HepG2 (cell line): ENCODE measurements around the gene WSB1. TPM values are rescaled to one million over a fixed set of nuclear protein-coding genes. Genes with fewer than 3 reads are reported as not detected.
A peak's percentile ranks its signal among the peaks of the same experiment; 100 is the strongest.

Source experiments
- ATAC-seq: fragments of 200-7000 bp; cut with Tn5 transposase; 3 replicates; pipeline ENCODE4 v1.9.1; 2020; ENCODE audit warnings: mild to moderate bottlenecking, moderate library complexity
- BruUV-seq: library from RNA; stranded (reverse); fragments of 400-500 nt; replicated peaks from 2 replicates; lab custom pipeline; 2021; lab: Mats Ljungman, UMichigan
- CTCF ChIA-PET: fragments of 300-600 bp; formaldehyde crosslinking; extraction: SDS; loops from one replicate; lab custom pipeline; 2021; ENCODE audit warnings: low total read pairs, inconsistent platforms, low intra/inter-chr PET ratio; lab: Yijun Ruan, JAX
- POLR2A ChIA-PET: fragments of 350-600 bp; sonication (Branson Sonifier 250); formaldehyde crosslinking; loops from one replicate; lab custom pipeline; 2020; ENCODE audit warnings: antibody characterized with exemption, inconsistent platforms; lab: Yijun Ruan, JAX
- DNase-seq: peaks from one replicate; pipeline ENCODE4 v3.0.0-alpha.2; 2015; ENCODE audit warnings: low spot score
- FAIRE-seq: peaks from 3 replicates; lab custom pipeline; 2011; peaks lifted over from hg19 to GRCh38; lab: Jason Lieb, UNC
- H2AFZ ChIP-seq: one replicate; pipeline ENCODE4 v1.6.1; 2011; ENCODE audit warnings: low read length, inconsistent platforms
- H3K27ac ChIP-seq: fragments of 300-600 bp; 3 replicates; pipeline ENCODE4 v1.8.0; 2011; ENCODE audit warnings: mixed run types, mild to moderate bottlenecking, mixed read lengths, low read length, inconsistent platforms; ENCODE audit not compliant: insufficient read depth; ENCODE audit errors: extremely low read length
- H3K27me3 ChIP-seq, 2 experiments: fragments of 200-600 bp in 1 of 2; 2 replicates in 1 of 2; 3 replicates in 1 of 2; pipeline versions ENCODE4 v1.6.0 to v1.8.0; 2011; ENCODE audit warnings: low read length in 2 of 2, mild to moderate bottlenecking in 2 of 2, moderate library complexity in 2 of 2, inconsistent platforms in 1 of 2; ENCODE audit not compliant: insufficient read depth in 2 of 2, control insufficient read depth in 1 of 2
- H3K36me3 ChIP-seq, 2 experiments: fragments of 200-600 bp in 1 of 2; replicated peaks in 1 of 2; 2 replicates in 1 of 2; 3 replicates in 1 of 2; pipeline versions ENCODE4 v1.5.1 to v1.8.0; 2011; ENCODE audit warnings: low read length in 2 of 2, inconsistent platforms in 1 of 2; ENCODE audit not compliant: insufficient read depth in 2 of 2, control insufficient read depth in 1 of 2
- H3K4me1 ChIP-seq: 2 replicates; pipeline ENCODE4 v1.5.1; 2012; ENCODE audit warnings: low read length, inconsistent platforms; ENCODE audit not compliant: insufficient read depth
- H3K4me2 ChIP-seq: 2 replicates; pipeline ENCODE4 v1.6.0; 2011; ENCODE audit warnings: low read depth, low read length, inconsistent platforms
- H3K4me3 ChIP-seq, 3 experiments: fragments of 200-600 bp in 1 of 3; sonication (generic), shearing (Covaris generic) in 1 of 3; replicated peaks in 1 of 3; 2 replicates each; pipeline ENCODE4 v1.5.1; 2011 to 2016; ENCODE audit warnings: low read length in 3 of 3, inconsistent platforms in 2 of 3, low read depth in 2 of 3, mild to moderate bottlenecking in 2 of 3, control low read depth in 1 of 3, mixed read lengths in 1 of 3; ENCODE audit not compliant: insufficient read depth in 1 of 3
- H3K79me2 ChIP-seq: one replicate; pipeline ENCODE4 v1.6.1; 2011; ENCODE audit warnings: low read length, inconsistent platforms; ENCODE audit not compliant: insufficient read depth
- H3K9ac ChIP-seq: 2 replicates; pipeline ENCODE4 v1.6.0; 2011; ENCODE audit warnings: mild to moderate bottlenecking, low read depth, low read length, inconsistent platforms; ENCODE audit not compliant: insufficient read depth
- H3K9me3 ChIP-seq: 2 replicates; pipeline ENCODE4 v1.5.1; 2012; ENCODE audit warnings: mild to moderate bottlenecking, low read length
- H4K20me1 ChIP-seq: 2 replicates; pipeline ENCODE4 v1.6.0; 2011; ENCODE audit warnings: inconsistent platforms, mild to moderate bottlenecking, low read length, moderate library complexity; ENCODE audit not compliant: insufficient read depth
- BRD4 ChIP-seq: sonication (generic); formaldehyde crosslinking; IDR thresholded peaks from 2 replicates; pipeline ENCODE4 v1.4.0; 2020; ENCODE audit warnings: missing genetic modification reagents
- CHD4 ChIP-seq: fragments of 200-600 bp; sonication (generic); IDR thresholded peaks from 2 replicates; pipeline ENCODE4 v1.7.0; 2017; ENCODE audit warnings: mild to moderate bottlenecking, low read length, borderline replicate concordance
- MLXIP ChIP-seq: sonication (generic); formaldehyde crosslinking; IDR thresholded peaks from 2 replicates; pipeline ENCODE4 v1.9.0; 2021; ENCODE audit warnings: missing genetic modification reagents, borderline replicate concordance
- NFE2L2 ChIP-seq: fragments of 150-350 bp; IDR thresholded peaks from 2 replicates; pipeline ENCODE4 v1.6.1; 2014; ENCODE audit warnings: low read length
- NFKB2 ChIP-seq: sonication (generic); formaldehyde crosslinking; IDR thresholded peaks from 2 replicates; pipeline ENCODE4 v1.4.0; 2020; ENCODE audit warnings: missing genetic modification reagents, borderline replicate concordance
- PRMT3 ChIP-seq: sonication (generic); formaldehyde crosslinking; IDR thresholded peaks from 2 replicates; pipeline ENCODE4 v1.8.1; 2022; ENCODE audit warnings: low read depth, mild to moderate bottlenecking, moderate library complexity, missing genetic modification reagents, borderline replicate concordance
- SP2 ChIP-seq: sonication (generic); formaldehyde crosslinking; IDR thresholded peaks from 2 replicates; pipeline ENCODE4 v1.5.1; 2020; ENCODE audit warnings: mild to moderate bottlenecking, missing genetic modification reagents
- TFDP2 ChIP-seq: sonication (generic); formaldehyde crosslinking; IDR thresholded peaks from 2 replicates; pipeline ENCODE4 v1.4.0; 2020; ENCODE audit warnings: missing genetic modification reagents
- ZBTB20 ChIP-seq: sonication (generic); formaldehyde crosslinking; IDR thresholded peaks from 2 replicates; pipeline ENCODE4 v1.8.1; 2023; ENCODE audit warnings: missing genetic modification reagents, low read depth, mild to moderate bottlenecking, borderline replicate concordance
- ZNF124 ChIP-seq: sonication (generic); formaldehyde crosslinking; IDR thresholded peaks from 2 replicates; pipeline ENCODE4 v1.4.0; 2020; ENCODE audit warnings: missing genetic modification reagents
- ZNF143 ChIP-seq: sonication (generic); formaldehyde crosslinking; IDR thresholded peaks from 2 replicates; pipeline ENCODE4 v1.4.0; 2020; ENCODE audit warnings: missing genetic modification reagents
- ZNF34 ChIP-seq: sonication (generic); formaldehyde crosslinking; IDR thresholded peaks from 2 replicates; pipeline ENCODE4 v1.4.0; 2020; ENCODE audit warnings: mild to moderate bottlenecking, missing genetic modification reagents, borderline replicate concordance
- ZNF496 ChIP-seq: sonication (generic); formaldehyde crosslinking; IDR thresholded peaks from 2 replicates; pipeline ENCODE4 v1.8.1; 2023; ENCODE audit warnings: mild to moderate bottlenecking, moderate library complexity, missing genetic modification reagents; ENCODE audit not compliant: insufficient replicate concordance
- ZNF547 ChIP-seq: sonication (generic); formaldehyde crosslinking; IDR thresholded peaks from 2 replicates; pipeline ENCODE4 v1.5.1; 2020; ENCODE audit warnings: mild to moderate bottlenecking, missing genetic modification reagents
- ZNF562 ChIP-seq: sonication (generic); formaldehyde crosslinking; IDR thresholded peaks from 2 replicates; pipeline ENCODE4 v1.8.0; 2022; ENCODE audit warnings: missing genetic modification reagents, borderline replicate concordance
- ZNF737 ChIP-seq: sonication (generic); formaldehyde crosslinking; IDR thresholded peaks from 2 replicates; pipeline ENCODE4 v1.5.0; 2020; ENCODE audit warnings: missing genetic modification reagents, mild to moderate bottlenecking, borderline replicate concordance
- ZNF761 ChIP-seq: sonication (generic); formaldehyde crosslinking; conservative IDR thresholded peaks from 2 replicates; pipeline ENCODE4 v1.4.0; 2020; ENCODE audit warnings: mild to moderate bottlenecking, missing genetic modification reagents
- ZNF775 ChIP-seq: sonication (generic); formaldehyde crosslinking; IDR thresholded peaks from 2 replicates; pipeline ENCODE4 v1.4.0; 2020; ENCODE audit warnings: missing genetic modification reagents, mild to moderate bottlenecking, moderate library complexity, borderline replicate concordance
- ZNF83 ChIP-seq: sonication (generic); formaldehyde crosslinking; IDR thresholded peaks from 2 replicates; pipeline ENCODE4 v1.4.0; 2020; ENCODE audit warnings: missing genetic modification reagents, mild to moderate bottlenecking, borderline replicate concordance
- WGBS: methylation state at CpG from one replicate; pipeline ENCODE4 v1.1.6; 2017; ENCODE audit warnings: low lambda C conversion rate; 5-methylcytosine and 5-hydroxymethylcytosine counted together
- in situ Hi-C: cut with HindIII; loops from 2 replicates; pipeline ENCODE4 v1.10.0; 2017; ENCODE audit warnings: low pct_unique_long_range_greater_than_20kb; ENCODE audit not compliant: extremely low pct_ligation_motif_present
- intact Hi-C: fragments of 100-400 bp; cut with micrococcal nuclease; formaldehyde crosslinking; loops from one replicate; pipeline ENCODE4 v1.10.0; 2022; ENCODE audit not compliant: unreplicated experiment
- polyA plus RNA-seq, 8 experiments: library from polyadenylated mRNA; depleted of rRNA in 3 of 8; stranded (reverse) in 7 of 8; unstranded in 1 of 8; fragments of >200 nt; fragmentation: Illumina TruSeq in 4 of 8; extraction: Trizol in 4 of 8; gene quantifications; 2 replicates each; pipeline versions ENCODE4 v1.2.1 to v1.2.3, GENCODE V29; 2011 to 2016; ENCODE audit warnings: low read depth in 4 of 8, missing spikeins in 1 of 8, mixed read lengths in 1 of 8; ENCODE audit not compliant: insufficient read depth in 1 of 8
- total RNA-seq, 5 experiments: library from RNA; depleted of rRNA; stranded (reverse); fragments of >200 nt; fragmentation: Illumina TruSeq; extraction: Trizol; gene quantifications; 2 replicates each; pipeline ENCODE4 v1.2.3, GENCODE V29; 2016; ENCODE audit warnings: low read depth in 1 of 5
- TF ChIP-seq, protein P1 (sequence below): sonication (generic); formaldehyde crosslinking; IDR thresholded peaks from 2 replicates; pipeline ENCODE4 v1.8.0; 2022; ENCODE audit warnings: missing genetic modification reagents, low read depth, mild to moderate bottlenecking, borderline replicate concordance

Gene WSB1
- total and polyA plus RNA-seq, 2 of the 13 experiments (the other 11 are each of a cell fraction or from before 2014, with no cell fraction given): 81.3 to 294 TPM

DNA sequence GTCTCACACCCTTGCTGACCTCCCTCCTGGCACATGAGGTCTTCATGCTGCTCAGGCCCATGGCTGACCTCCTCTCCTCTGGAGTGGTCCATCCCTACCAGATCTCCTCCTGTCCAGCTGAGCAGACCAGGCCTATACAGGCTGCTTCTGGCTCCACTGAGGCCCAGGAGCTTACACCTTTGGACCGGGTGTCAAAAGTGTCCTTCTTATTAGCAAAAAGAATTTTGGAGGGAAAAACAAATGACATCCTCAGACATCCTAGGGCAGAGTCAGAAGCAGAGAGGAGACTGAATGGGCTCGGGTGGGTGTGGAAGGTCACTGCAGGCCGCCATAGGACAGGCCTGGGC is 38.1 kb downstream of the WSB1 start:
- ATAC-seq: peak; percentile 5
- no TSS peak for BruUV-seq
- no peak for TF ChIP-seq NFE2L2
- no peak for TF ChIP-seq MLXIP
- no peak for TF ChIP-seq ZNF143
- no peak for TF ChIP-seq ZNF547 (CRISPR knock-in tag)
- no peak for TF ChIP-seq BRD4 (CRISPR knock-in tag)
- TF ChIP-seq CHD4: peak; percentile 49; the same call in 1 of the 2 replicates
- no peak for TF ChIP-seq ZNF83 (CRISPR knock-in tag)
- 0 out of 2 replicates have a peak, but pooled peaks have one; percentile 20 for TF ChIP-seq TFDP2 (CRISPR knock-in tag)
- TF ChIP-seq ZNF737 (CRISPR knock-in tag): no peak
- TF ChIP-seq ZBTB20 (CRISPR knock-in tag): no peak
- TF ChIP-seq ZNF761 (CRISPR knock-in tag): no peak
- TF ChIP-seq SP2: no peak
- TF ChIP-seq NFKB2 (CRISPR knock-in tag): no peak
- TF ChIP-seq, protein P1, sequence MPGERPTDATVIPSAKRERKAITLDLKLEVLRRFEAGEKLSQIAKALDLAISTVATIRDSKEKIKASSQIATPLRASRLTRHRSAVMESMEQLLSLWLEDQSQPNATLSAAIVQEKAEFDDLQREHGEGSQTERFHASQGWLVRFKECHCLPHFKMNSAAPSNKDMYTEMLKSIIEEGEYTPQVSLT (CRISPR knock-in tag): no peak
- TF ChIP-seq PRMT3 (CRISPR knock-in tag): no peak
- TF ChIP-seq ZNF34 (CRISPR knock-in tag): no peak
- 0 out of 2 replicates have a peak, but pooled peaks have one; percentile 0 for TF ChIP-seq ZNF775 (CRISPR knock-in tag)
- no peak for TF ChIP-seq ZNF562 (CRISPR knock-in tag)
- TF ChIP-seq ZNF496 (CRISPR knock-in tag): no peak
- TF ChIP-seq ZNF124 (CRISPR knock-in tag): no peak

More for the DNA sequence above, 38.1 kb downstream of the WSB1 start:
- no peaks in the 10 kb centered on the region for H3K36me3 ChIP-seq
- in situ Hi-C loops (loop anchor here (5.0 kb wide), 1 partner anchor 85 kb away; no protein-coding TSS in a partner anchor), intact Hi-C loops (loop anchor here (1.0 to 10.0 kb wide), 6 partner anchors 37 to 243 kb away; partner anchors contain the start of gene WSB1)
- no peak overlapping the region for H2AFZ ChIP-seq
- peak overlapping the region; percentile 88 for H3K27ac ChIP-seq
- DNase-seq (no peak), FAIRE-seq (no peak)
- no peaks in the 10 kb centered on the region for H4K20me1 ChIP-seq
- 5% methylated on average over 3 of the region's 3 CpGs for WGBS
- CTCF ChIA-PET: interaction anchor here (1.3 to 2.0 kb wide), 4 partner anchors 21 to 95 kb away, joined by 4 to 41 read pairs (median 16); no protein-coding TSS in a partner anchor
- H3K27me3 ChIP-seq: no peaks in the 10 kb centered on the region
- H3K9ac ChIP-seq: peak overlapping the region; percentile 70
- peaks cover 50% of the 10 kb centered on the region for H3K4me1 ChIP-seq
- POLR2A ChIA-PET: interaction anchor here (2.1 to 3.0 kb wide), 2 partner anchors 22 to 38 kb away, joined by 7 to 54 read pairs; partner anchors contain the start of gene WSB1
- H3K4me2 ChIP-seq: peak overlapping the region; percentile 75
- H3K9me3 ChIP-seq: no peaks in the 10 kb centered on the region
- peak overlapping the region; percentile 35 to 73 (median 37); a peak in 5 of 6 replicates for H3K4me3 ChIP-seq
- no peaks in the 10 kb centered on the region for H3K79me2 ChIP-seq
